H9 (cell line): ENCODE measurements around the gene SLC35F5. TPM values are rescaled to one million over a fixed set of nuclear protein-coding genes. Genes with fewer than 3 reads are reported as not detected.

Experiments
- DNase-seq: peaks from one replicate; pipeline ENCODE4 v3.0.0-alpha.2; 2017
- H2AFZ ChIP-seq: one replicate; pipeline ENCODE4 v1.6.1; 2013; ENCODE audit warnings: mild to moderate bottlenecking, low read length, control low read depth, moderate library complexity
- H2AK5ac ChIP-seq: 2 replicates; pipeline ENCODE4 v1.6.1; 2013; ENCODE audit warnings: low read length, control low read depth, mixed read lengths; ENCODE audit not compliant: insufficient read length
- H2BK120ac ChIP-seq: one replicate; pipeline ENCODE4 v1.6.1; 2013; ENCODE audit warnings: low read depth, mild to moderate bottlenecking, low read length, control low read depth, inconsistent platforms; ENCODE audit not compliant: poor library complexity, severe bottlenecking
- H2BK12ac ChIP-seq: 2 replicates; pipeline ENCODE4 v1.6.1; 2013; ENCODE audit warnings: low read length, control low read depth, mixed read lengths, low read depth; ENCODE audit not compliant: insufficient read length
- H2BK15ac ChIP-seq: 2 replicates; pipeline ENCODE4 v1.6.1; 2013; ENCODE audit warnings: low read depth, low read length, control low read depth
- H2BK20ac ChIP-seq: one replicate; pipeline ENCODE4 v1.6.1; 2013; ENCODE audit warnings: low read depth, mild to moderate bottlenecking, low read length, control low read depth, inconsistent platforms; ENCODE audit not compliant: poor library complexity, severe bottlenecking
- H2BK5ac ChIP-seq: 2 replicates; pipeline ENCODE4 v1.6.1; 2013; ENCODE audit warnings: low read length, control low read depth, mixed read lengths; ENCODE audit not compliant: insufficient read length
- H3K14ac ChIP-seq: 2 replicates; pipeline ENCODE4 v1.6.1; 2013; ENCODE audit warnings: low read length, control low read depth; ENCODE audit not compliant: insufficient read depth
- H3K18ac ChIP-seq: 2 replicates; pipeline ENCODE4 v1.6.1; 2013; ENCODE audit warnings: low read depth, mild to moderate bottlenecking, mixed read lengths, low read length, control low read depth; ENCODE audit not compliant: insufficient read length
- H3K23ac ChIP-seq: 2 replicates; pipeline ENCODE4 v1.6.1; 2013; ENCODE audit warnings: low read length, control low read depth, mixed read lengths, low read depth; ENCODE audit not compliant: insufficient read length
- H3K23me2 ChIP-seq: 2 replicates; pipeline ENCODE4 v1.6.1; 2013; ENCODE audit warnings: low read depth, mild to moderate bottlenecking, mixed read lengths, low read length, control low read depth; ENCODE audit not compliant: insufficient read length, poor library complexity, severe bottlenecking
- H3K27ac ChIP-seq: 2 replicates; pipeline ENCODE4 v1.5.1; 2013; ENCODE audit warnings: low read length, control low read depth, mixed read lengths, low read depth; ENCODE audit not compliant: insufficient read length
- H3K27me3 ChIP-seq: 2 replicates; pipeline ENCODE4 v1.6.1; 2013; ENCODE audit warnings: low read length, control low read depth, inconsistent platforms; ENCODE audit not compliant: insufficient read depth
- H3K4ac ChIP-seq: 2 replicates; pipeline ENCODE4 v1.6.1; 2013; ENCODE audit warnings: low read depth, mild to moderate bottlenecking, control low read depth, inconsistent platforms, low read length, moderate library complexity
- H3K4me1 ChIP-seq: 2 replicates; pipeline ENCODE4 v1.6.1; 2013; ENCODE audit warnings: low read length, control low read depth, inconsistent platforms; ENCODE audit not compliant: insufficient read depth
- H3K4me2 ChIP-seq: 2 replicates; pipeline ENCODE4 v1.6.1; 2013; ENCODE audit warnings: low read length, control low read depth, mixed read lengths; ENCODE audit not compliant: insufficient read length, insufficient read depth
- H3K56ac ChIP-seq: 2 replicates; pipeline ENCODE4 v1.6.1; 2013; ENCODE audit warnings: low read depth, mild to moderate bottlenecking, mixed read lengths, low read length, control low read depth; ENCODE audit not compliant: insufficient read length
- H3K79me1 ChIP-seq: 2 replicates; pipeline ENCODE4 v1.6.1; 2013; ENCODE audit warnings: low read depth, mild to moderate bottlenecking, moderate library complexity, low read length, control low read depth, inconsistent platforms; ENCODE audit not compliant: insufficient read depth, poor library complexity, severe bottlenecking
- H3K79me2 ChIP-seq: 2 replicates; pipeline ENCODE4 v1.6.1; 2013; ENCODE audit warnings: low read length, control low read depth, inconsistent platforms; ENCODE audit not compliant: insufficient read depth
- H3K9ac ChIP-seq: 2 replicates; pipeline ENCODE4 v1.6.1; 2013; ENCODE audit warnings: low read length, control low read depth, mixed read lengths; ENCODE audit not compliant: insufficient read length; ENCODE audit errors: extremely low read depth
- H3K9me3 ChIP-seq: one replicate; pipeline ENCODE4 v1.6.1; 2013; ENCODE audit warnings: low read depth, low read length, inconsistent platforms; ENCODE audit not compliant: control insufficient read depth
- H3T11ph ChIP-seq: one replicate; pipeline ENCODE4 v1.6.1; 2013; ENCODE audit warnings: mild to moderate bottlenecking, low read length, control low read depth, inconsistent platforms
- H4K20me1 ChIP-seq: one replicate; pipeline ENCODE4 v1.6.1; 2013; ENCODE audit not compliant: control insufficient read depth, insufficient read length, insufficient read depth
- H4K5ac ChIP-seq: 2 replicates; pipeline ENCODE4 v1.6.1; 2013; ENCODE audit warnings: low read depth, mild to moderate bottlenecking, mixed read lengths, low read length, control low read depth; ENCODE audit not compliant: insufficient read length
- H4K8ac ChIP-seq: replicated peaks from 2 replicates; pipeline ENCODE4 v1.6.1; 2013; ENCODE audit warnings: low read length, control low read depth, mixed read lengths, low read depth; ENCODE audit not compliant: insufficient read length
- H4K91ac ChIP-seq: 2 replicates; pipeline ENCODE4 v1.6.1; 2013; ENCODE audit warnings: low read depth, mild to moderate bottlenecking, moderate library complexity, mixed read lengths, low read length, control low read depth; ENCODE audit not compliant: insufficient read length
- H3K27ac Mint-ChIP-seq, 3 experiments: 2 replicates in 2 of 3; 3 replicates in 1 of 3; pipeline ENCODE4 v1.8.0; 2020 to 2021; ENCODE audit warnings: mixed read lengths in 3 of 3, mild to moderate bottlenecking in 1 of 3, moderate library complexity in 1 of 3
- H3K27me3 Mint-ChIP-seq: 2 replicates; pipeline ENCODE4 v1.8.0; 2021; ENCODE audit warnings: low read depth, mild to moderate bottlenecking, moderate library complexity, mixed read lengths
- H3K36me3 Mint-ChIP-seq, 3 experiments: 2 replicates in 2 of 3; 3 replicates in 1 of 3; pipeline ENCODE4 v1.8.0; 2020 to 2021; ENCODE audit warnings: low read depth in 3 of 3, mixed read lengths in 3 of 3; ENCODE audit not compliant: insufficient read depth in 1 of 3
- H3K4me1 Mint-ChIP-seq, 2 experiments: 2 replicates each; pipeline ENCODE4 v1.8.0; 2020; ENCODE audit warnings: mixed read lengths in 2 of 2
- H3K4me3 Mint-ChIP-seq, 2 experiments: 2 replicates in 1 of 2; 3 replicates in 1 of 2; pipeline ENCODE4 v1.8.0; 2020 to 2021; ENCODE audit warnings: mild to moderate bottlenecking in 2 of 2, mixed read lengths in 2 of 2, moderate library complexity in 1 of 2
- H3K9me3 Mint-ChIP-seq, 2 experiments: 2 replicates in 1 of 2; 3 replicates in 1 of 2; pipeline ENCODE4 v1.8.0; 2020; ENCODE audit warnings: mild to moderate bottlenecking in 2 of 2, mixed read lengths in 2 of 2, moderate library complexity in 1 of 2
- WGBS: extraction: QIAGEN DNeasy Blood & Tissue Kit; methylation state at CpG from one replicate; pipeline ENCODE4 v1.1.7; 2013; ENCODE audit warnings: missing lambda C conversion rate, low lambda C conversion rate, mixed read lengths; ENCODE audit not compliant: insufficient read length; ENCODE audit errors: extremely low coverage; 5-methylcytosine and 5-hydroxymethylcytosine counted together
- total RNA-seq: library from RNA; stranded (reverse); gene quantifications from 2 replicates; pipeline ENCODE4 v1.2.1, GENCODE V29; 2021
- TF ChIP-seq, protein P1 (sequence below): fragments of 200-600 bp; sonication (generic); conservative IDR thresholded peaks from 3 replicates; pipeline ENCODE4 v1.8.0; 2021; ENCODE audit warnings: antibody characterized with exemption, mild to moderate bottlenecking

The SLC35F5 gene
- total RNA-seq, 1 experiment from 2014 or later: 31.3 TPM

DNA sequence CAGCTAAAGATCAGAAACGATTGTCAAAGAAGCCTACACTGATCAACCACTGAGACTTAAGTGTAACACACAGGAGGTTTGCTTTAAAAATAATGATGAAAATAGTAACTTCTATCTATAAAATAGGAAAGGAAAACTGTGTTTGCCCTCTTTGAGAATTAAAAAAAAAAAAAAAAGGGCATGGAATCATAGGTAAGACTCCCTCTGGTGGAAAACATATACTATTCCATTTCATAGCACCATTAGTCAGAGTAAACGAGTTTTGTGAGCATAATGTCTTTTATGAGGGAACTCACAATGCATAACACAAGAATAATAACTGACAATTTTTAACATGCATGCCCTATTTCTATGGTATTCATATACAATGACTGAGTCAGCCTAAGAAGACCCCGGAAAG, 36.3 kb downstream of the SLC35F5 start:
- Histone ChIP-seq H3K4ac (no peak overlapping the region), H3K56ac (no peak overlapping the region), H3K23ac (no peak overlapping the region), H3K4me1 (no peaks in the 10 kb centered on the region), H3K23me2 (no peaks in the 10 kb centered on the region), H3K18ac (no peak overlapping the region), H4K20me1 (no peaks in the 10 kb centered on the region), H2BK15ac (no peak overlapping the region), H4K91ac (no peak overlapping the region), H4K5ac (no peak overlapping the region), H3K79me2 (no peaks in the 10 kb centered on the region), H3K27ac (no peak overlapping the region), H3T11ph (no peak overlapping the region), H3K9ac (no peak overlapping the region), H4K8ac (no peak overlapping the region), H2AK5ac (no peak overlapping the region), H3K27me3 (no peaks in the 10 kb centered on the region), H2BK20ac (no peak overlapping the region), H3K9me3 (no peaks in the 10 kb centered on the region), H2BK120ac (no peak overlapping the region), H2AFZ (no peak overlapping the region), H2BK5ac (no peak overlapping the region), H2BK12ac (no peak overlapping the region), H3K79me1 (no peaks in the 10 kb centered on the region), H3K4me2 (no peak overlapping the region), H3K14ac (no peak overlapping the region)
- TF ChIP-seq, protein P1, sequence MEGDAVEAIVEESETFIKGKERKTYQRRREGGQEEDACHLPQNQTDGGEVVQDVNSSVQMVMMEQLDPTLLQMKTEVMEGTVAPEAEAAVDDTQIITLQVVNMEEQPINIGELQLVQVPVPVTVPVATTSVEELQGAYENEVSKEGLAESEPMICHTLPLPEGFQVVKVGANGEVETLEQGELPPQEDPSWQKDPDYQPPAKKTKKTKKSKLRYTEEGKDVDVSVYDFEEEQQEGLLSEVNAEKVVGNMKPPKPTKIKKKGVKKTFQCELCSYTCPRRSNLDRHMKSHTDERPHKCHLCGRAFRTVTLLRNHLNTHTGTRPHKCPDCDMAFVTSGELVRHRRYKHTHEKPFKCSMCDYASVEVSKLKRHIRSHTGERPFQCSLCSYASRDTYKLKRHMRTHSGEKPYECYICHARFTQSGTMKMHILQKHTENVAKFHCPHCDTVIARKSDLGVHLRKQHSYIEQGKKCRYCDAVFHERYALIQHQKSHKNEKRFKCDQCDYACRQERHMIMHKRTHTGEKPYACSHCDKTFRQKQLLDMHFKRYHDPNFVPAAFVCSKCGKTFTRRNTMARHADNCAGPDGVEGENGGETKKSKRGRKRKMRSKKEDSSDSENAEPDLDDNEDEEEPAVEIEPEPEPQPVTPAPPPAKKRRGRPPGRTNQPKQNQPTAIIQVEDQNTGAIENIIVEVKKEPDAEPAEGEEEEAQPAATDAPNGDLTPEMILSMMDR: peak; percentile 57
- Mint-ChIP-seq H3K4me1 (no peaks in the 10 kb centered on the region), H3K27me3 (no peaks in the 10 kb centered on the region), H3K4me3 (no peak overlapping the region), H3K36me3 (peaks cover 4 to 28% (median 11%) of the 10 kb centered on the region in 3 experiments), H3K9me3 (no peaks in the 10 kb centered on the region), H3K27ac (no peak overlapping the region)
- WGBS: no CpG with 5 or more reads among the region's 3 CpGs
- DNase-seq: no peak
